Right cardiac atrium (tissue), 5 donors: ENCODE results near the gene LRBA. TPM values are rescaled to one million over a fixed set of nuclear protein-coding genes. Genes with fewer than 3 reads are reported as not detected.

ENCODE experiments used
- ATAC-seq, 2 donors: fragments of 200-7000 bp; cut with Tn5 transposase; one replicate each; pipeline versions ENCODE4 v1.8.0 to v1.9.1; 2020; ENCODE audit warnings: moderate library complexity in 2 of 2, mild to moderate bottlenecking in 1 of 2
- DNase-seq, 3 donors: peaks; one replicate each; pipeline ENCODE4 v3.0.0-alpha.2; 2020
- H3K27ac ChIP-seq: one replicate; pipeline ENCODE4 v1.5.1; 2013; ENCODE audit warnings: mild to moderate bottlenecking, low read length, control low read depth, moderate library complexity
- H3K27me3 ChIP-seq: one replicate; pipeline ENCODE4 v1.6.1; 2013; ENCODE audit not compliant: control insufficient read depth, insufficient read depth
- H3K4me1 ChIP-seq: one replicate; pipeline ENCODE4 v1.6.1; 2013; ENCODE audit warnings: low read length; ENCODE audit not compliant: control insufficient read depth, insufficient read depth
- H3K4me3 ChIP-seq: one replicate; pipeline ENCODE4 v1.5.1; 2013; ENCODE audit warnings: low read length, control low read depth
- H3K9me3 ChIP-seq: one replicate; pipeline ENCODE4 v1.6.1; 2013; ENCODE audit warnings: low read length; ENCODE audit not compliant: control insufficient read depth
- WGBS: extraction: QIAGEN DNeasy Blood & Tissue Kit; methylation state at CpG from one replicate; pipeline ENCODE4 v1.1.7; 2013; 5-methylcytosine and 5-hydroxymethylcytosine counted together
- intact Hi-C, 4 donors: fragments of 100-400 bp; cut with DNase I; formaldehyde crosslinking; loops; one replicate each; pipeline versions ENCODE4 v1.11.0 to v1.14.0; 2022 to 2023
- polyA plus RNA-seq: library from polyadenylated mRNA; stranded (reverse); fragments of 200-250 nt; gene quantifications from one replicate; pipeline ENCODE4 v1.2.3, GENCODE V29; 2013
- total RNA-seq, 4 donors: library from RNA; stranded (reverse); fragmentation: NEBNext Ultra II Directional; extraction: Animal tissue kit (Norgen Biotek cat#: 25700); gene quantifications; one replicate each; pipeline ENCODE4 v1.2.1, GENCODE V29; 2021
- donor health status: healthy with polysubstance abuse.
- donor health status: DM: no; HTN: yes; CAD: no.
- donor health status: DM: no; HTN: no; CAD: no.
- donor health status: DM: no; HTN: yes; CAD: no; lungs with severe emphysema.
- donor health status: DM: yes; HTN: yes; CAD: no.

LRBA gene
- total and polyA plus RNA-seq, 5 donors: 14.4 to 29.9 (median 23.4) TPM

DNA sequence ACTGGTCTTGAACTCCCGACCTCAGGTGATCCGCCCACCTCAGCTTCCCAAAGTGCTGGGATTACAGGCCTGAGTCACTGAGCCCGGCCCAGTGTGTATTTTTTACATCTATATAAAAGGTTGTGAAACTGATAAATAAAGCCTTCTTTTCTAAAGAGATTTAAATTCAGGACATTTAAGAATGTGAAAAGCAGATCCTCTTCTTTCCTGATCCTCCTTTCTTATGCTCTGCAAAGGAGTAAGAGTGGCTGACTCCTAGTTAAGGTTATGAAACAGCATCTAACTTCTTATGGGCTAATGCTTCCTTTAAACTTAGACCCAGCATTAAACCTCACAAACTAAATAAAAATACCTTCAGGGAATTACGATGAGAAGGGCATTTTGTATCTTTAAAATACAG, 630.8 kb downstream of the LRBA start:
- H3K4me3 ChIP-seq: no peak overlapping the region
- DNase-seq: no peak
- no peaks in the 10 kb centered on the region for H3K27me3 ChIP-seq
- no peaks in the 10 kb centered on the region for H3K9me3 ChIP-seq
- intact Hi-C loops: no loop called here
- peaks cover 2% of the 10 kb centered on the region for H3K4me1 ChIP-seq
- H3K27ac ChIP-seq: no peak overlapping the region
- WGBS: 92% methylated on average over 4 of the region's 4 CpGs
- ATAC-seq: no peak

DNA sequence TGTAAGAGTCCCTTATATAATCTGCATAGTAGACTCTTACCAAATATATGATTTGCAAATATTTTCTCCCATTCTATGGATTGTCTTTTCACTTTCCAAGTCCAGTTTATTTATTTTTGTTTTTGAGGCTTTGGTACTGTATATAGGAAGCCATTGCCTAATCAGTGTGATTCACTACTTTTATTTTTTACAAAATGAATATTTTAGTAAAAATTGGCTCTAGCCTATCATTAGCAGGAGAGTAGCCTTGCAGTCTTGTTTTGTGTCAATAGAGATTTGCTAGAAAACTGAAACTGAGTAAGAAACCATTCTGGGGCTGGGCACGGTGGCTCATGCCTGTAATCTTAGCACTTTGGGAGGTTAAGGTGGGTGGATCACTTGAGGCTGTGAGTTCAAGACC, 633.1 kb downstream of the LRBA start:
- intact Hi-C loops: no loop called here
- ATAC-seq: no peak
- 84% methylated on average over 1 of the region's 1 CpG for WGBS
- Histone ChIP-seq H3K9me3 (no peaks in the 10 kb centered on the region), H3K27me3 (no peaks in the 10 kb centered on the region), H3K4me3 (no peak overlapping the region), H3K27ac (no peak overlapping the region), H3K4me1 (peaks cover 2% of the 10 kb centered on the region)
- DNase-seq: no peak

DNA sequence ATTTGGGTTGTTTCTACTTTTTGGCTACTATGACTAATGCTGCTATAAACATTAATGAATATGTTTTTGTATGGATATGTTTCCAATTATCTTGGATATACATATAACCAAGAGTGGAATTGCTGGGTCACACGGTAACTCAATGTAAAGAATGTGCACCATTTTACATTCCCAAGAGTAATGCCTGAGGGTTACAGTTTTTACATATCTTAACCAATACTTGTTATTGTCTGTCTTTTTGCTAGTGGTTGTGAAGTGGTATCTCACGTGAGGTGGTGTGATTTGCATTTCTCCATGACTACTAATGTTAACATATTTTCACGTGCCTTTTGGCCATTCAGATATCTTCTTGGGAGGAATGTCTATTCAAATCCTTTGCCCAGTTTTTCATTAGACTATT, 633.5 kb downstream of the LRBA start:
- H3K27me3 ChIP-seq: no peaks in the 10 kb centered on the region
- no peaks in the 10 kb centered on the region for H3K9me3 ChIP-seq
- H3K27ac ChIP-seq: no peak overlapping the region
- intact Hi-C loops: no loop called here
- 53% methylated on average over 3 of the region's 3 CpGs for WGBS
- no peak overlapping the region for H3K4me3 ChIP-seq
- H3K4me1 ChIP-seq: peaks cover 2% of the 10 kb centered on the region
- DNase-seq (no peak), ATAC-seq (no peak)

DNA sequence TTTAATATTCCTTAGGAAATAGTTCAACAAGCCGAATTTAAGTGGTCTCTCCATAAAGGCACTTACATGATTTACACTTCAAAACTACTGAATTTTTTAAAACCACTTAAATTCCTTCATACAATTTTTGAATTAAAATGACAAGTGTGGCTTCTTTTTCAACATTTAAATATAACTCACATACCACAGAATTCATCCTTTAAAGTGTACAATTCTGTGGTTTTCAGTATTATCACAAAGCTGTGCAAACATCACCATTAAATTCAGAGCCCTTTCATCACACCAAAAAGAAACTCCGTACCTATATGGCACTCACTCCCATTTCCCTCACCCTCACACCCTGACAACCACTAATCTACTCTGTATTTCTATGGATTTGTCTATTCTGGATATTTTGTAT, 634.0 kb downstream of the LRBA start:
- intact Hi-C loops: no loop called here
- H3K27ac ChIP-seq: no peak overlapping the region
- no peak overlapping the region for H3K4me3 ChIP-seq
- WGBS: 97% methylated on average over 2 of the region's 2 CpGs
- H3K4me1 ChIP-seq: peaks cover 2% of the 10 kb centered on the region
- H3K27me3 ChIP-seq: no peaks in the 10 kb centered on the region
- no peak for ATAC-seq
- DNase-seq: no peak
- H3K9me3 ChIP-seq: no peaks in the 10 kb centered on the region

DNA sequence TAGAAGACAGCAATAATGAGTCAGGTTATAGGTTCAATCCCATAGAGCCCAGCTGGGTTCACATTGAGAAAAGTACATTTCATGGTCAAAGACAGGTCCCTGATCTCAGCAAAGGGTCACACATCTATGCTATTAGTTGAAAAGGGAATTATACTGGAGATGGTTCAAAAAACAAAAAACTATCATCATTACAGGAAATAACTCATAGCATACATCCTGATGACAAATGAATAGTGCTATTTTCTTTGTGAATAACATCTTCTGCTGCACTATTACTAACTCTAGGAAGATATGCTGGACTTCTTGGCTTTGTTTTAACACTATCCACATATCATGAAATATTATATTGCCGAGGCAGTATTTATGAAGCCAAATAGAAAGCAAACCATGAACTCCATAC, 635.6 kb downstream of the LRBA start:
- Histone ChIP-seq H3K4me1 (no peaks in the 10 kb centered on the region), H3K27ac (no peak overlapping the region), H3K9me3 (no peaks in the 10 kb centered on the region), H3K4me3 (no peak overlapping the region), H3K27me3 (no peaks in the 10 kb centered on the region)
- intact Hi-C loops: no loop called here
- ATAC-seq (no peak), DNase-seq (no peak)
- 63% methylated on average over 1 of the region's 1 CpG for whole genome bisulfite sequencing

DNA sequence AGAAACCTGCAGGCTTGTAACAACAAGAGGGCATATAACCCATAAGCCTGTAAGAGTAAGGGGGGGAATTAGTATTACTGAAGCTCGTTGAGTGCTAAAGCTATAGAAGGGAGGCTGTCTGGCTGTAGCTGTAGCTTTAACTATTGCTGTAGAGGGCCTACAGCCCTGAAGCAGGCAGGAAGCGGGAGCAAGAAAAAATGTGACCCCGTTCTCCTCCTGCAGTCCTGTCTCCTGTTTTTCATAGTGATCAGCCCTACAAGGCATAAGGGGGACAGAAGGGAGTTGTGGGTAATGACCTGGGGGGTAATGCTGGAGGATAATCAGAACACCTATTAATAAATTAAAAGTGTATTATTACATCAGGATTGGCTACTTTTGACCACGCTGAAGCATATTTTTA, 640.1 kb downstream of the LRBA start:
- intact Hi-C loops: no loop called here
- H3K4me3 ChIP-seq: no peak overlapping the region
- no peaks in the 10 kb centered on the region for H3K9me3 ChIP-seq
- no peak overlapping the region for H3K27ac ChIP-seq
- no peak for ATAC-seq
- no peak for DNase-seq
- no peaks in the 10 kb centered on the region for H3K27me3 ChIP-seq
- no peaks in the 10 kb centered on the region for H3K4me1 ChIP-seq
- 85% methylated on average over 4 of the region's 4 CpGs for WGBS

DNA sequence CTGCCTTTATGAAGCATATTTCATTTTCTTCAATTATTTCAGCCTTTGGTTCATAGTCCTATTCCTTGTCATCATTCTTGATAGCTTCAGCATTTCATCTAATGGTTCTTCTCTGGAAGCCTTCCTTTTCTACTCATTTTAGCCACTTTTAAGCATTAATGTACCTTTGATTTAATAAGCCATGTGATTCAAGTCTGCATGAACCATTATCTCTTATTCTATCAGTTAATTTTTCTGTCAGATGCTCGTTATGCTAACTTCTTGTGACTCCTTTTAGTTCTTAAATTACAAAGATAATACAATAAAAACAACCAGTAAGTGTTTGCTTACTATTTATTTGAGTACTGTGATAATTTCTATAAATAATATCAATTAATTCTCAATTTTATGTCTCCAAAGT, 643.2 kb downstream of the LRBA start:
- Histone ChIP-seq H3K27ac (no peak overlapping the region), H3K27me3 (no peaks in the 10 kb centered on the region), H3K4me1 (no peaks in the 10 kb centered on the region), H3K9me3 (no peaks in the 10 kb centered on the region), H3K4me3 (no peak overlapping the region)
- no peak for ATAC-seq
- 91% methylated on average over 1 of the region's 1 CpG for WGBS
- DNase-seq: no peak
- intact Hi-C loops: no loop called here

DNA sequence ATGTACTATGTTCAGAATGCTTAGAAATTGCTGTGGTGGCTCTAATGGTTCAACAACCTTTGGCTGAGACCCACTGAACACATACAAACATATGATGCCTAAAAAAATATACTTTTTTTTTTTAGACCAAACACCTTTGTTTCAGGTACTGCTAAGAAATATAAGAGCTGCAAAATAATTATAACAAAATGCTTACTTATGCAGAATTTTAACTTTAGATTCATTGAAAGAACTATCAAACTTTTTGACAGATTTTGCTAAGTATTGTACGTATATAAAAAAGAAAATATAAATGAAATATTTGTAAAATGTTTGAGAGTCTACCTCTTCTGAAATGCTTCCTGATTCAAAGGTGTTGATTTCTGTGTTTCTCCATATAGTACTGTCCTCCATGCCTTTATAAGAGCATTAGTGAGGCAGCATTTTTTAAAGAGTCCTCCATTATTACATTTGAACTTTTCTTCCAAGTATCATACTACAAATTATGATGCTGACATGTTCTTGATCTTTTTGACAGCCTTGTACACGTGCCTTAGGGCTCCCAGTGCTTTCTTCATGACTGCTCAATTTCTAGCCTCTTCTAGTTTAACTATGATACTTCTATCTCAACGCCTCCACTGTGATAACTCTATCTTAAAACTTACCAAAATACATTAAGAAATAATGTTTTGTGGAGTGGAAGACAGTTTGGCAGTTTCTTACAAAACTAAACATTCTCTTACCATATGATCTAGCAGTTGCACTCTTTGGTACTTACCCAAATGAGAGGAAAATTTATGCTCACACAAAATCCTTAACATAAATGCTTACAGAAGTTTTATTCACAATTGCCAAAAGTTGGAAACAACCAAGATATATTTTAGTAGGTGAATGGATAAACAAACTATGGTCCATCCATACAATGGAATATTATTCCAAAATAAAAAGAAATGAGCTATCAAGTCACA, 645.4 kb downstream of the LRBA start:
- ATAC-seq (no peak), DNase-seq (no peak)
- no peak overlapping the region for H3K4me3 ChIP-seq
- H3K27ac ChIP-seq: no peak overlapping the region
- WGBS: 65% methylated on average over 3 of the region's 3 CpGs
- intact Hi-C loops: no loop called here
- H3K27me3 ChIP-seq: no peaks in the 10 kb centered on the region
- no peaks in the 10 kb centered on the region for H3K4me1 ChIP-seq
- no peaks in the 10 kb centered on the region for H3K9me3 ChIP-seq

DNA sequence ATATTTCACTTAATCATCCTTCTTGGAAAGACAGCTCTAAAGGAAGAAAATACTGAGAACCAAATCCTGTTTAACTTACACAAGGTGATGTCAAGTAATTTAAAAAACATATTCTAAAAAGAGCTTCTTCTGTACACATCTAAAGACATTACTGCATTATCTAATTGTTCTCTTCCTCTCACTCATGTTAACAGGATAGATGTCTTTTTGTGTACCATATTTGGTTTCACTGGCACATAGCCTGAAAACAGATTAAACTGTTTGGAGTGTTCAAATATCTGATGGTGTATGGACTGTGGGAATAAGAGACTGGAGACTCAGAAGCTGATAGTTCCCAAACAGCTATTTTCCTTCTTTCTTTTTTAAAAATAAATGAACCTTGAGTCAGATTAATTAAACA, 646.4 kb downstream of the LRBA start:
- DNase-seq: no peak
- no peak overlapping the region for H3K4me3 ChIP-seq
- no peak for ATAC-seq
- H3K27ac ChIP-seq: no peak overlapping the region
- H3K4me1 ChIP-seq: no peaks in the 10 kb centered on the region
- H3K27me3 ChIP-seq: no peaks in the 10 kb centered on the region
- intact Hi-C loops: no loop called here
- H3K9me3 ChIP-seq: no peaks in the 10 kb centered on the region

DNA sequence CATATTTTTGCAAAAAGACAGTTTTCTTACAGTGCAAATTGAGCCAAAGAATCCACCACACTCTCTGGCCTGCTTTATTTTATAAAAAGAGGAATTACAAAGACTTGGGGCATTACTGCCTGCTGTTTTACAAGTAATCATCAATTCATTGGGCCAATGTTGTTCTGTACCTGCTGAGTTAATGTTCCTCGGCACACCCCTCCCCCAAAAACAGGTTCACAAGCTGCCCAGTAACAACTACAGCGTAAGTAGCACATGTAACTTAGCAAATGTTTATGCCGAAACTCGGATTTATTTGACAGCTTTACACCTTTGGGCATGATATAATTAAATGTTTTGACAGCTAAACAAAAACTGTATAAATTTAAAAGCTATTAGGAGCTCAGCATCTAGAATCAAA, 647.8 kb downstream of the LRBA start:
- Histone ChIP-seq H3K27me3 (no peaks in the 10 kb centered on the region), H3K27ac (no peak overlapping the region), H3K4me1 (no peaks in the 10 kb centered on the region), H3K4me3 (no peak overlapping the region), H3K9me3 (no peaks in the 10 kb centered on the region)
- intact Hi-C loops: no loop called here
- WGBS: 85% methylated on average over 4 of the region's 4 CpGs
- no peak for ATAC-seq
- DNase-seq: no peak

DNA sequence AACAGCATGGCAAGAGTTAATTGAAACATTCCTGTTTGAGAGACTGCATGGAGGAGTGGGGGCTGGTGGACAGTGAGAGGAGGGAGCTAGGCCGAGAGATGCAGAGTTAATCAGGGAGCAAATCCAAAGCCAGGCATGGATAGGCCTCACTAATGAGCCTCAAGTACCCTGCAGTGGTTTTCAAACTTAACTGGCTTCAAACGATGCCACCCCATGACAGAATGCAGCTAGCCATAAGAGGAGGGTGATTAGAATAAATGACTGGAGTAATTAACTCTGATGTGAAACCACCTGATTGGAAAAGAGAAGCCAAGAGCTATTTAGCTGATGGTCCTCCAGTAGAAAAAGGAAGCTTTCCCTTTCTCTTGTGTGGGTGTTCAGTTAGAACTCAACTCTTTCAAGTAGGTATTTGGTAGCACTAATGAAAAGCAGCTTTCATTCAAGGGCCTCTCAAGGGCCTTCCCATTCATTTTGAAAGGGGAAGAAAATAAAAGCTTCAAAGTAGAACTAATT, 648.5 kb downstream of the LRBA start:
- ATAC-seq: no peak
- intact Hi-C loops: no loop called here
- WGBS: 36% methylated on average over 2 of the region's 2 CpGs

More for the DNA sequence above, 648.5 kb downstream of the LRBA start:
- DNase-seq: no peak
- Histone ChIP-seq H3K27me3 (no peaks in the 10 kb centered on the region), H3K4me1 (no peaks in the 10 kb centered on the region), H3K9me3 (no peaks in the 10 kb centered on the region), H3K4me3 (no peak overlapping the region), H3K27ac (no peak overlapping the region)
